Neural crest cell (in vitro differentiated cells): Measurements from ENCODE around the gene TMC3. TPM values are rescaled to one million over a fixed set of nuclear protein-coding genes. Genes with fewer than 3 reads are reported as not detected.
"Not testable (repeated sequence)": the region's sequence is repeated elsewhere in the genome, so short reads cannot be mapped to it uniquely, and the experiment has no call there.

Experiments used
- DNase-seq: peaks from one replicate; pipeline ENCODE4 v3.0.0; 2021; ENCODE audit warnings: low read depth, mixed read lengths, low spot score
- H3K27ac Mint-ChIP-seq: one replicate; pipeline ENCODE4 v1.8.0; 2021; ENCODE audit warnings: mild to moderate bottlenecking, mixed read lengths; ENCODE audit not compliant: unreplicated experiment
- H3K27me3 Mint-ChIP-seq: 2 replicates; pipeline ENCODE4 v1.8.0; 2021; ENCODE audit warnings: low read depth, mild to moderate bottlenecking, mixed read lengths
- H3K36me3 Mint-ChIP-seq: 2 replicates; pipeline ENCODE4 v1.8.0; 2021; ENCODE audit warnings: low read depth, mild to moderate bottlenecking, mixed read lengths
- H3K4me1 Mint-ChIP-seq: 2 replicates; pipeline ENCODE4 v1.8.0; 2021; ENCODE audit warnings: mixed read lengths
- H3K4me3 Mint-ChIP-seq: one replicate; pipeline ENCODE4 v1.8.0; 2021; ENCODE audit warnings: mild to moderate bottlenecking, mixed read lengths
- H3K9me3 Mint-ChIP-seq: 2 replicates; pipeline ENCODE4 v1.8.0; 2021; ENCODE audit warnings: mixed read lengths
- total RNA-seq: library from RNA; stranded (reverse); gene quantifications from 2 replicates; pipeline ENCODE4 v1.2.1, GENCODE V29; 2021
- TF ChIP-seq, protein P1 (sequence below): fragments of 200-600 bp; sonication (generic); conservative IDR thresholded peaks from 2 replicates; pipeline ENCODE4 v1.5.0; 2021; ENCODE audit warnings: antibody characterized with exemption, mild to moderate bottlenecking

Gene TMC3
- total RNA-seq, 1 donor from 2014 or later = not detected

DNA sequence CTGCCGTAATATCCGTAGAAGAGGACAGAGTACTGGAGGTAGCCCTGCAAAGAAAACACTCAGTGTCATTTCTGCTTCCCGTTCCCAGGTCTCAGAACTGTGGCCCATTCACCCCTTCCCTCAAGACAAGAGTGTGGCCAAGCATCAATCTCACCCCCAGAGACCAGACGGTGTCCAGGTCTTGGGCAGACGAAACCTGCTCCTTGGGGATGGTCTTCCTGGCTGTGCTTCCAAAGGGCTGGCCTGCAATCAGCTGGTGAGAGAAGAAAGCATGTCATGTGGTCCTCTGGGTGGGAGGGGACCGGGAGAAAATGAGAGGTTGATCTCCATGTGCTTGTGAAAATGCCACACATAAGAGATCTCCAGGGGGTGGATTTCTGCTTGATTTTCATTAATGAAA is 15.8 kb downstream of the TMC3 start:
- Mint-ChIP-seq H3K27me3 (no peaks in the 10 kb centered on the region), H3K27ac (no peak overlapping the region), H3K36me3 (no peaks in the 10 kb centered on the region), H3K9me3 (no peaks in the 10 kb centered on the region), H3K4me3 (no peak overlapping the region), H3K4me1 (no peaks in the 10 kb centered on the region)
- TF ChIP-seq, protein P1, sequence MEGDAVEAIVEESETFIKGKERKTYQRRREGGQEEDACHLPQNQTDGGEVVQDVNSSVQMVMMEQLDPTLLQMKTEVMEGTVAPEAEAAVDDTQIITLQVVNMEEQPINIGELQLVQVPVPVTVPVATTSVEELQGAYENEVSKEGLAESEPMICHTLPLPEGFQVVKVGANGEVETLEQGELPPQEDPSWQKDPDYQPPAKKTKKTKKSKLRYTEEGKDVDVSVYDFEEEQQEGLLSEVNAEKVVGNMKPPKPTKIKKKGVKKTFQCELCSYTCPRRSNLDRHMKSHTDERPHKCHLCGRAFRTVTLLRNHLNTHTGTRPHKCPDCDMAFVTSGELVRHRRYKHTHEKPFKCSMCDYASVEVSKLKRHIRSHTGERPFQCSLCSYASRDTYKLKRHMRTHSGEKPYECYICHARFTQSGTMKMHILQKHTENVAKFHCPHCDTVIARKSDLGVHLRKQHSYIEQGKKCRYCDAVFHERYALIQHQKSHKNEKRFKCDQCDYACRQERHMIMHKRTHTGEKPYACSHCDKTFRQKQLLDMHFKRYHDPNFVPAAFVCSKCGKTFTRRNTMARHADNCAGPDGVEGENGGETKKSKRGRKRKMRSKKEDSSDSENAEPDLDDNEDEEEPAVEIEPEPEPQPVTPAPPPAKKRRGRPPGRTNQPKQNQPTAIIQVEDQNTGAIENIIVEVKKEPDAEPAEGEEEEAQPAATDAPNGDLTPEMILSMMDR = no peak
- DNase-seq = no peak

DNA sequence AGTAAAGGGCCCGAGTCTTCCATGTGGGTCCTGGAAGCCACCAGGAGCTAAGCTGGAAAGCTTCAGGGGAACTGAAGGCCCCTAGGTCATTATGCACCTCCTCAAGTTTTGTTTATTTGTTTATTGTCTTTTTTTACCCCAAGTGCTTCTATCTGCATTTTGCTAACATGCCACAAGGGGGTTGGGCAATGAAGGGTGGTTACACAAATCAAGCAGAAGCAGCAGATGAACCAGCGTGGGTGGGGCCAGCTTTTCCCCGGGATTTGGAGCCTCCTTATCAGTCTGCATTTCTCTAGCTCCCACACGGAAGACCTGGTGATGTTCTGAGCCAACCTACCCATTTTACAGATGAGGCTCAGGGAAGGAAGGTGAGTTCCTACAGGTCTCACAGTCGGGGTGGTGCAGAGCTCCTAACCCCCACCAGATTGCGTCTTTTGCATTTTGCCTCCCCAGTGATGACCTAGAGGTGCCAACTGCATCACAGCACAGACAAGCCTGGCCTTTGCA is 16.8 kb downstream of the TMC3 start:
- no peaks in the 10 kb centered on the region for H3K4me1 Mint-ChIP-seq
- no peaks in the 10 kb centered on the region for H3K27me3 Mint-ChIP-seq
- TF ChIP-seq, protein P1 = no peak
- no peak overlapping the region for H3K27ac Mint-ChIP-seq
- H3K9me3 Mint-ChIP-seq = no peaks in the 10 kb centered on the region
- DNase-seq = no peak
- no peak overlapping the region for H3K4me3 Mint-ChIP-seq
- no peaks in the 10 kb centered on the region for H3K36me3 Mint-ChIP-seq

DNA sequence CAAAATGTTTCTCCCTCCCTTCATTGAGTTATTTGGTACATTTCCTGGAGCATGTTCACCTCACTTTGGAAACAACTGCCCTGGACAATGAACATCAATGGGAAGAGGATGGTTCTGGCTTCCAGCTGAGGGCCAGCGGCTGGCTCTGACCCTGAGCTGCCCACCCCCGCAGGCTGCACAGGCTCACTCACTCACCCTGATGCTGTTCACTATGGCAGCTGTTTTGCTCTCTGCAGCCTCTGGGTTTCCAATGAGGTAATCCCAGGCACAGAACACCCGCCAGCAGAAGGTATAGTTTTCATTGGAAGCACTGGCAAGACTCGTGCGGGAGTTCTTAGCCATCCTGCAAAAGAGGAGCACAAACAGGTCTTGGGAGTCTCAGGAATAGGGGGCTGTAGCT is 17.8 kb downstream of the TMC3 start:
- no peak overlapping the region for H3K27ac Mint-ChIP-seq
- no peaks in the 10 kb centered on the region for H3K4me1 Mint-ChIP-seq
- H3K4me3 Mint-ChIP-seq = no peak overlapping the region
- H3K27me3 Mint-ChIP-seq = no peaks in the 10 kb centered on the region
- no peaks in the 10 kb centered on the region for H3K9me3 Mint-ChIP-seq
- TF ChIP-seq, protein P1 = no peak
- H3K36me3 Mint-ChIP-seq = no peaks in the 10 kb centered on the region
- no peak for DNase-seq

DNA sequence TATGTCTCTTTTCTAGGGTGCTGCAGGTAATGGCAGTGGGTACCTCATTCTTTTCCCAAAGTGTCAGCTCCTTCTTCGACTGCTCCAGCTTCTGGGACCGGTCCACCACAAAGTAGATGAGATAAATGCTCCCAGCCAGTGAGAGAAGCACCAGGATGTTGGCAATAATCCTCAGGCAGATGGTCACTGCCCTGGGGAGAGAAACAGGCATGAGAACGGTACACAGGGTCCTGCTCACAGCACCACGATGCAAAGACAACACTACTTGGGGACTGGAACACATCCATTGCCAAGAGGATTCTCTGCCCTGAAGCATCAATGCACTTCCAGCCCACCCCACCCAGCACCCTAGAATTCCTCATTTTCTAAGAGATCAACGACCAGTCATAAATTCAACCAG is 22.4 kb downstream of the TMC3 start:
- H3K27ac Mint-ChIP-seq = no peak overlapping the region
- no peaks in the 10 kb centered on the region for H3K9me3 Mint-ChIP-seq
- no peak for DNase-seq
- H3K36me3 Mint-ChIP-seq = no peaks in the 10 kb centered on the region
- peaks cover 4% of the 10 kb centered on the region for H3K27me3 Mint-ChIP-seq
- no peak overlapping the region for H3K4me3 Mint-ChIP-seq
- H3K4me1 Mint-ChIP-seq = no peaks in the 10 kb centered on the region
- TF ChIP-seq, protein P1 = no peak

DNA sequence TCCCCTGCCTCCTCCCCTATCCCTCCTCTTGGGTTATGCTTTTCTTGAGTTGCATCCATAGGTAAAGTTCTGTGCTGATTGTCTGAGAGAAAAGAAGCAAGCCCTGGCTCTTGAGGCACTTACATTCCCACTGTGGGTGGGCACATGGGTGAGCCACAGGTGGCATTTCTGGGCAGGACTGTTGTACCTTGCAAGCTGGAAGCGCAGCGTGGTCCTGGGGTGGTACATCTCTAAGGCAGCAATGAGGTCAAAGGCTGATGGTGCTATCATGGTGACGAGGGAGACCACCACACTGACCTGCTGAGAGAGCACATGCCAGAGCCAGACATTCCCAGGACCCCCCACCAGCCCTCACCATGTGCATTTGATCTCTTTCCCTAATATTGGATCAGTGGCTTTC is 24.7 kb downstream of the TMC3 start:
- TF ChIP-seq, protein P1 = no peak
- Mint-ChIP-seq H3K27ac (no peak overlapping the region), H3K9me3 (no peaks in the 10 kb centered on the region), H3K4me1 (no peaks in the 10 kb centered on the region), H3K27me3 (peaks cover 4% of the 10 kb centered on the region), H3K36me3 (no peaks in the 10 kb centered on the region), H3K4me3 (no peak overlapping the region)
- no peak for DNase-seq

DNA sequence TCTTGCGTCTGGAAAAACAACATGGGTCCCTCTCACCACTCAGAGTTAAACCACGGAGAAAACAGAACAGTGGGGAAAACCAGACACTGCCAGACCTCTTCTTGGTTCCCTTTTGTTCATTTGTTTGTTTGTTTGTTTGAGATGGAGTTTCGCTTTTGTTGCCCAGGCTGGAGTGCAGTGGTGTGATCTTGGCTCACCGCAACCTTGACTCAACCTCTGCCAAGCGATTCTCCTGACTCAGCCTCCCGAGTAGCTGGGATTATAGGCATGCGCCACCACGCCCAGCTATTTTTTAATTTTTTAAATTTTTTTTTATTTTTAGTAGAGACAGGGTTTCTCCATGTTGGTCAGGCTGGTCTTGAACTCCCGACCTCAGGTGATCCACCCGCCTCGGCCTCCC is 25.3 kb downstream of the TMC3 start:
- H3K27ac Mint-ChIP-seq, H3K4me1 Mint-ChIP-seq, DNase-seq, H3K9me3 Mint-ChIP-seq, H3K27me3 Mint-ChIP-seq, H3K36me3 Mint-ChIP-seq, H3K4me3 Mint-ChIP-seq: not testable (repeated sequence)
